ENCODE results near the gene SREBF1. TPM values are rescaled to one million over a fixed set of nuclear protein-coding genes. Genes with fewer than 3 reads are reported as not detected.

Gene SREBF1
- 67.8 TPM for total RNA-seq

DNA sequence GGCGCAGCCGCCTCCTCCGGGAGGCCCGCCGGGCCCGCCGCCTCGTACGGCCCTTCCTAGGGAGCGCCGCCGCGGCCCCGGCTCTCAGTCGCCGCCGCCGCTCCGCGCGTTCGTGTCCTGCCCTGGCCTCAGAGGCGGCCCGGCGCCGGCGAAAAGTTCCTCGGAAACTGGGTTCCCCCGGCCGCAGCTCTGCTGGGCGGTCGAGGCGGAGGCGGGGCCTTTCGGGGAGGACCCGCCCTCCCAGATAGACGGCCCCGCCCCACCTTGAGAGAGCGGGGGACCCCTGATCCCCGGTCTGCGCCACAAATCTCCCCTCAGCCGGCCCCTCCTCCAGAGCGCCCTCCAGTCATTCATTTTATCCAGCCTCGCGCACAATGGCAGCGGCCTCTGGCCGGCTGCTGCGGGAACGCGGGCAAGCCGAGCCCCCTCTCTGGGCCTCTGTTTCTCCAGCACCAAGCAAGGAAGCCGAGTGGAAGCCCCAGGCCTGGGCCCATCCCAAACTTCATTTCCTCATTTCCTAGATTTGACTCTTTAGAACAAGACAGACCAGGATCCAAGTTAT is at the start of gene SREBF1:
TSS of gene SREBF1 (minus strand) at position 169 of the 562 bp plus-strand sequence. CDS start 169 bp downstream, outside the sequence.

Small RNAs within 50 kb of the gene (small RNA-seq; reads per million reads assigned to genes)
- 0.56 reads per million, percentile 66 among the genes with 10 or more reads in this experiment for gene MIR33B (ENCODE audit: low replicate concordance)
- not detected for gene MIR6777 (ENCODE audit: low replicate concordance)

Other genes starting within 250 kb of the SREBF1 start
- 45.3 TPM for gene PEMT, start 245.3 kb downstream of the SREBF1 start, total RNA-seq
- 39.1 TPM for gene RAI1, start 155.5 kb downstream of the SREBF1 start, total RNA-seq
- 34.0 TPM for gene TOM1L2, start 135.4 kb upstream of the SREBF1 start, total RNA-seq
- gene DRC3, start 135.9 kb upstream of the SREBF1 start, total RNA-seq, result 12.6 TPM
- gene ATPAF2, start 202.2 kb upstream of the SREBF1 start, total RNA-seq, result 25.5 TPM
- 8.1 TPM for gene GID4, start 202.4 kb upstream of the SREBF1 start, total RNA-seq

All from metanephros (tissue), 2 donors.